OCI-LY3 (cell line): ENCODE results near the gene TNK1.

Source experiments
- CTCF ChIP-seq: fragments of 200-600, 300-600 bp; sonication (generic); IDR thresholded peaks from 2 replicates; pipeline ENCODE4 v1.5.1; 2014; ENCODE audit warnings: antibody characterized with exemption, low read length, low read depth
- EZH2phosphoT487 ChIP-seq: fragments of 200-600 bp; shearing (Covaris generic); IDR thresholded peaks from 2 replicates; pipeline ENCODE4 v1.6.1; 2018; ENCODE audit warnings: antibody characterized with exemption, mixed run types, low read depth

GRCh38 chr17:7406235-7406825, 25.4 kb downstream of the TNK1 start:
- TF ChIP-seq CTCF (no peak), EZH2phosphoT487 (no peak)
